ENCODE results near the gene AMPD3. TPM values are rescaled to one million over a fixed set of nuclear protein-coding genes. Genes with fewer than 3 reads are reported as not detected.

AMPD3 gene
- 10 to 100 TPM; 10.5 to 13.0 TPM for total RNA-seq

- ChIA-PET POLR2A (interaction anchor here (0.7 to 2.1 kb wide), 5 partner anchors 13 to 1773 kb away, joined by 3 to 7 read pairs (median 4); partner anchors contain the start of genes EIF4G2 and RNF141), CTCF (interaction anchor here (2.3 kb wide), 1 partner anchor 86 kb away, joined by 9 read pairs; the partner anchor contains the start of gene RNF141)
Observed at GRCh38 chr11:10454878-10455631, at the start of gene AMPD3. AMPD3 (plus strand) TSS chr11:10455264; CDS start chr11:10461520, 6,256 bp downstream.

- POLR2A ChIA-PET = interaction anchor here (0.7 kb wide), 1 partner anchor 390 kb away, joined by 5 read pairs; no protein-coding TSS in a partner anchor
Observed at GRCh38 chr11:10405865-10406592, 49.0 kb upstream of the AMPD3 start.

DNA sequence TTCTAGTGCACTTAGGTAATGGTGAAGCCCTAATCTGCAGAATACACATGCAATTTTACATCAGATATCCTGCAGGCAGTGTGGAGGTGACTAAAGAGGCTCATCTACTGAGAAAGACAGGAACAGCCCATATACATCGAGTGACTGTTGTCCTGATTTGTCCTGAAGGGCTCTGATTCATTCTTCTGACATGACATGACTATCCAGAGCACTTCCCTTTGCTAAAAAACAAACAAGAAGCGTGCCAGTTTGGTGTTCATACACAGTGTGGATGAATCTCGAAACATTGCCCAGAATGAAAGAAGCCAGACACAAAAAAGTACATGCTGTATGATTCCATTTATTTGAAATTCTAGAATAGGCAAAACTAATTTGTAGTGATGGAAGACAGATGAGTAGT, 48.0 kb upstream of the AMPD3 start:
- POLR2A ChIA-PET = no interaction called here
- CTCF ChIA-PET = interaction anchor here (0.9 to 1.3 kb wide), 5 partner anchors 10 to 330 kb away, joined by 3 to 7 read pairs (median 4); partner anchors contain the start of gene RNF141

More at GRCh38 chr11:10405865-10406592, 49.0 kb upstream of the AMPD3 start:
- CTCF ChIA-PET = interaction anchor here (0.9 to 1.6 kb wide), 13 partner anchors 9 to 331 kb away, joined by 3 to 9 read pairs (median 5); partner anchors contain the start of gene RNF141

DNA sequence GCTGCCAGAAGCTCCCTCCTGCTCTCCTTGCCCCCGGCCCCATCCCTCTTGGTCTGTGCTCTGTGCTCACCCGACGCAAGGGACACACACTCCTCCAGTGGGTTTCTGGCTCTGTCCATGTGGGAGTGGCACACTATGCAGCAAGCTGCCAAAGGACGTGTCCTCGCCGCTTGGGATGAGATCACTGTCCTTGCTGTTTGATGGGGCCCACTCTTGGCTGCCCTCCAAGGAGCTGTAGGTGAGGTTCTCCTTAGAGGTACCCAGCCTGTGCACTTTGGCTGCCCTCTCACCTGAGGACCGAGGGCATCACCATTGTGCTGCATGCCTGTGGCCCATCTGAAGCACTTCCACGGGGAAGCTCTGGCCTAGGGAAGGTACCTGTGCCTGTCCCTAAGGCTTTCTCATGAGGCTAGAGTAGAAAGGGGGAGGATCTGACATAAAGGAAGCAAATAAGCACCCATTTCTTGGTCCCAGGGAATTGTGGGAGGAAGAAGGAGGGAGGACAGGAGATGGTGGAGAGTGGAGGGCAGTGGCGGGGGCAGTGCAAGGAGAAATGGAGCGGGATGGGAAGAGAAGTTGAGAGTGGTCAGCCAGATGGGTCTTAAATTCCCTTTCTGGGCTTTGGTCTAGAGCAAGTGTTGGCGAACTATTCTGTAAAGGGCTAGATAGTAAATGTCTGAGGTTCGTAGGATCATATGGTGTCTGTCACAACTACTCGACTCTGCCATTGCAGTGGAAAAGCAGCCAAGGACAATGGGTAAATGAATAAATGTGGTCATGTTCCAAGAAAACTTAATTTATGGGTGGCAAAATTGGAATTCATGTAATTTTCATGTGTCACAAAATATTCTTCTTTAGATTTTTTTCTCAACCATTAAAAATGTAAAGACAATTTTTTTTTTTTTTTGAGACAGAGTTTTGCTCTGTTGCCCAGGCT, 47.0 kb upstream of the AMPD3 start:
- POLR2A ChIA-PET = no interaction called here
- CTCF ChIA-PET = interaction anchor here (1.2 to 1.5 kb wide), 3 partner anchors 132 to 331 kb away, joined by 3 to 4 read pairs (median 3); partner anchors contain the start of gene RNF141

- POLR2A ChIA-PET = no interaction called here
- CTCF ChIA-PET = interaction anchor here (1.3 to 1.5 kb wide), 2 partner anchors 132 to 330 kb away, joined by 3 to 4 read pairs; partner anchors contain the start of gene RNF141
Observed at GRCh38 chr11:10409207-10409661, 45.8 kb upstream of the AMPD3 start.

- CTCF ChIA-PET = interaction anchor here (0.6 to 1.8 kb wide), 4 partner anchors 131 to 325 kb away, joined by 3 to 5 read pairs (median 4); partner anchors contain the start of gene RNF141
- POLR2A ChIA-PET = no interaction called here
Observed at GRCh38 chr11:10410106-10410843, 44.8 kb upstream of the AMPD3 start.

GRCh38 chr11:10410844-10411200, 44.2 kb upstream of the AMPD3 start:
- ChIA-PET POLR2A (no interaction called here), CTCF (interaction anchor here (0.6 to 1.8 kb wide), 3 partner anchors 190 to 324 kb away, joined by 3 to 5 read pairs (median 3); no protein-coding TSS in a partner anchor)

- POLR2A ChIA-PET = no interaction called here
- CTCF ChIA-PET = interaction anchor here (2.0 to 2.3 kb wide), 2 partner anchors 129 to 242 kb away, joined by 8 to 10 read pairs; partner anchors contain the start of gene RNF141
Observed at GRCh38 chr11:10412266-10412665, 42.8 kb upstream of the AMPD3 start.

DNA sequence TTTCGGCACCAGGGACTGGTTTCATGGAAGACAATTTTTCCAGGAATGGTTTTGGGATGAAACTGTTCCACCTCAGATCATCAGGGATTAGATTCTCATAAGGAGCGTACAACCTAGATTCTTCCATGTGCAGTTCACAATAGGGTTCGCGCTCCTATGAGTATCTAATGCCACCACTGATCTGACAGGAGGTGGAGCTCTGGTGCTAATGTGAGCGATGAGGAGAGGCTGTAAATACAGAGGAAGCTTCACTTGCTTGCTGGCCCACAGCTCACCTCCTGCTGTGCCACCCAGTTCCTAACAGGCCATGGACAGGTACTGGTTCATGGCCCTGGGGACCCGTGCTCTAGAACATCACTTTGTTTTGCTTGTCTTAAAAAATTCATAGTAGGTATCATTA, 41.8 kb upstream of the AMPD3 start:
- CTCF ChIA-PET = interaction anchor here (0.7 to 2.3 kb wide), 9 partner anchors 12 to 324 kb away, joined by 3 to 10 read pairs (median 4); partner anchors contain the start of gene RNF141

GRCh38 chr11:10414181-10414580, 40.9 kb upstream of the AMPD3 start:
- CTCF ChIA-PET = interaction anchor here (0.7 to 2.3 kb wide), 8 partner anchors 13 to 323 kb away, joined by 3 to 10 read pairs (median 4); partner anchors contain the start of gene RNF141
- POLR2A ChIA-PET = no interaction called here

More for the DNA sequence above, 41.8 kb upstream of the AMPD3 start:
- POLR2A ChIA-PET = no interaction called here

DNA sequence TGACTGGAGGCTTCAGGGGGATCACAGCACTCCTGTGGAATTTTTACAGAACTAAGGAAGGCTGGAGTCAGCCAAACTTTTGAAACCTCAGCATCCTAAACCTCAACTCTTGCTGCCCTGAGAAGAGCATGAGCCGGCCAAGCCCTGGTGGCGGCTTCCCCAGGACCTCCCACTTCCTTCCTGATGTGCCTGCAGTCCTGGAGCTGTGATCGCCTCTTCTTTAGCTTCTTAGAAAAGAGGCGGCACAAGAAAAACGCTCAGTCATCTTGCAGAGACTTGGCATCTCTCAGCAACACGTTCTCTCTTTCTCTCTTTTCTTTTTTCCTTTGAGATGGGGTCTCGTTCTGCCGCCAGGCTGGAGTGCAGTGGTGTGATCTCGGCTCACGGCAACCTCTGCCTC, 40.4 kb upstream of the AMPD3 start:
- ChIA-PET POLR2A (no interaction called here), CTCF (no interaction called here)

DNA sequence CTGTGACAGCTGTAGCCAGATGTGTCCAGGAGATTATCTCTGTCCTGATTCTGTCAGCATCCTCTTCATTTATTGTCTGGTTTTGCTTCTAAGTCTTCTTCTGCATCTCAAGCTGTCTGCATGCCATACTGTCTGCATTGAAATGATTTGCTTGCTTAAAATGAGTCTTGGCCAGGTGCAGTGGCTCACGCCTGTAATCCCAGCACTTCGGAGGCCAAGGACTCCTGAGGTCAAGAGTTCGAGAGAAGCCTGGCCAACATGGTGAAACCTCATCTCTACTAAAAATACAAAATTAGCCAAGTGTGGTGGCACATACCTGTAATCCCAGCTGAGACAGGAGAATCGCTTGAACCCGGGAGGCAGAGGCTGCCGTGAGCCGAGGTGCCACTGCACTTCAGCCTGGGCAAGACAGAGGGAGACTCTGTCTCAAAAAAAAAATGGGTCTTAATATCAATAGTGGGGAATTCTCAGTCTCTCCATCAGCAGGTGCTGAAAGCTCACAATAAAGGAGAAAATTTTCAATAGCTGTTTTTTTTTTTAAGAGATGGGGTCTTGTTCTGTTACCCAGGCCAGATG, 39.2 kb upstream of the AMPD3 start:
- POLR2A ChIA-PET = no interaction called here

DNA sequence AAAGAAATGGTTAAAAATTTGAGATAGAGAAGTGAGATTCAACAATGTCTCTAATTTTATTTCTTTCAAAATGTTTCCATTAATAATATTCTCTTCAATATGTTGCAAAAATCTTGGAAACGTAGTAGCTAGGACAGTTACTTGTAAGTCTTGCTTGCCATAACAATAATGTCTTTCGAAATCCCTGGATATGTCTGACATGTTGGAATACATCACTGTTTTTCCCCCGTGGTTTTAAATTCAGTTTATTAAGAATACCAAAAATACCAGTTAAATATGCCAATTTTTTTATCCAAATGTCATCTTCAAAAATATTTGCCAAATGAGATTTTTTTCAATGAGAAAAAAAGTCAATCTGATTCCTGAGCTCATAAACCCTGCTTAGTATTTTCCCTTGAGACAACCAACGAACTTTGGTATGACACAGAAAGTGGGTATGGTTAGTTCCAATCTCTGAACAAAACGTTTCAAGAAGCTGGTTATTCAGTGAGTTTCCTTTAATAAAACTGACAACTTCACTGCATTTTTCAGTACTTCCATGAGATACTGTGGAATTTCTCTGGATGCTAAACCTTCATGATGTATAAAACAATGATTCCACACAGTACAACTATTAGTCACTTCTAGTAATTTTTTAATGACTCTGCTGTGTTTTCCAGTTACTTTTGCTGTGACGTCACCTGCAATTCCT, 36.7 kb upstream of the AMPD3 start:
- CTCF ChIA-PET = no interaction called here
- POLR2A ChIA-PET = no interaction called here

More for the DNA sequence above, 39.2 kb upstream of the AMPD3 start:
- CTCF ChIA-PET = interaction anchor here (0.6 to 1.3 kb wide), 2 partner anchors 10 to 439 kb away, joined by 3 to 6 read pairs; no protein-coding TSS in a partner anchor

- ChIA-PET POLR2A (no interaction called here), CTCF (no interaction called here)
Observed at GRCh38 chr11:10418950-10419310, 36.1 kb upstream of the AMPD3 start.

DNA sequence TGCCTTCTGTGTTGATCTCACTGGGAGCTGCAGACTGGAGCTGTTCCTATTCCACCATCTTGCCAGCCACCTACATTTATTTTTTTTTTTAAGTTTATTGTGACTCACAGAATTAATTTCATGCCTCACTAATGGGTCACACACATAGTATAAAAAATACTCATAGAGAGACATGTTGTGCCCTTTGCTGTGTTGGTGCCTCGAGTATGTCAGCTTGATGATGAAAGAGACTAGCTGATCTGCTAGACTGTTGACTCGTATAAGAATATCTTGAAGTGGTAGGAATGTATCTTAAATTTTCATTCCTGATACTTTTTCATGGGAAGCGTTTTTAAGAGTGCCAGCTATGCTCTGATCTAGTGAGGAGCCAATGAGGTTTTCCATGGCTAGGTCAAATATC, 28.6 kb upstream of the AMPD3 start:
- ChIA-PET CTCF (interaction anchor here (2.1 kb wide), 1 partner anchor 13 kb away, joined by 4 read pairs; no protein-coding TSS in a partner anchor), POLR2A (no interaction called here)

DNA sequence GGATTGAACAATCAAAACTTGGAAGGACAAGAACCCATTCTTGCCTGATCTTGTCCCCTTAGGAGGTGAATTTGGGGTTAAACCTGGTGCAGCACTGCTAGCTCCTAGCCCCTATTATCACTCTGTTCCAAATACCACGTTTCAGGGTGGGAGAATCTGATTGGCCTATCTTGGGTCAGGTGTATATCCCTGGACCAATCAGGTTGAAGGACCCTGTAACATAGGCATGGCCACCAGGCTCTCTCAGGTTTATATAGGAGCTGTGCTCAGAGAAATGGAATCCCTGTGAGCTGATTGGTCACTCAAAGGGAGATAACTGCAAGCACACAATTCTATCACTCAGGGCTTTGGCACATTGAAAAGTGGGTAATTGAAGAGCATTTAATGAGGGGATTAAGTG, 26.6 kb upstream of the AMPD3 start:
- ChIA-PET POLR2A (no interaction called here), CTCF (interaction anchor here (1.3 to 2.1 kb wide), 2 partner anchors 12 to 15 kb away, joined by 3 to 4 read pairs; no protein-coding TSS in a partner anchor)

GRCh38 chr11:10429526-10429925, 25.5 kb upstream of the AMPD3 start:
- ChIA-PET CTCF (interaction anchor here (1.1 kb wide), 1 partner anchor 11 kb away, joined by 3 read pairs; no protein-coding TSS in a partner anchor), POLR2A (no interaction called here)
